HCT116 (cell line): Measurements from ENCODE around the gene COBL. TPM values are rescaled to one million over a fixed set of nuclear protein-coding genes. Genes with fewer than 3 reads are reported as not detected.

ENCODE experiments used
- ATAC-seq: fragments of 200-7000 bp; cut with Tn5 transposase; 2 replicates; pipeline ENCODE4 v1.9.1; 2020; ENCODE audit warnings: mild to moderate bottlenecking, moderate library complexity
- BruUV-seq: library from RNA; stranded (reverse); fragments of 400-500 nt; replicated peaks from 2 replicates; lab custom pipeline; 2021; lab: Mats Ljungman, UMichigan
- CTCF ChIA-PET: fragments of 300-600 bp; sonication (Branson Sonifier 250); formaldehyde crosslinking; loops from one replicate; lab custom pipeline; 2021; ENCODE audit warnings: antibody characterized with exemption; lab: Charles Lee
- POLR2A ChIA-PET: fragments of 300-600, 350-600 bp; sonication (Branson Sonifier 250); formaldehyde crosslinking; loops from one replicate; lab custom pipeline; 2021; ENCODE audit warnings: antibody characterized with exemption; lab: Charles Lee
- RAD21 ChIA-PET, 2 experiments: fragments of 300-600 bp; sonication (Branson Sonifier 250); formaldehyde crosslinking; loops; one replicate each; lab custom pipeline; 2023; ENCODE audit warnings: low total read pairs in 2 of 2; ENCODE audit not compliant: uncharacterized antibody in 2 of 2, unreplicated experiment in 2 of 2, low non-redundant PET in 1 of 2; lab: Charles Lee
- DNase-seq: peaks from one replicate; pipeline ENCODE4 v3.0.0-alpha.2; 2010; ENCODE audit warnings: low read depth, low spot score
- H2AFZ ChIP-seq: fragments of 200-600 bp; shearing (Covaris generic), sonication (generic); 2 replicates; pipeline ENCODE4 v1.6.1; 2017; ENCODE audit warnings: low read depth, mixed run types, mixed read lengths, antibody characterized with exemption, low read length; ENCODE audit not compliant: poor library complexity, severe bottlenecking
- H3K27ac ChIP-seq: 2 replicates; pipeline ENCODE4 v1.5.1; 2012; ENCODE audit warnings: low read depth, low read length
- H3K27me3 ChIP-seq: fragments of 200-600 bp; sonication (generic); 2 replicates; pipeline ENCODE4 v1.6.1; 2016; ENCODE audit warnings: mixed run types, low read length, mixed read lengths; ENCODE audit not compliant: insufficient read depth
- H3K36me3 ChIP-seq, 2 experiments: fragments of 200-500 bp in 1 of 2; fragments of 200-600 bp in 1 of 2; sonication (Bioruptor generic) in 1 of 2; sonication (generic) in 1 of 2; 2 replicates each; pipeline versions ENCODE4 v1.5.1 to v1.6.1; 2014 to 2016; ENCODE audit warnings: low read length in 2 of 2, inconsistent platforms in 1 of 2, mixed read lengths in 1 of 2, mixed run types in 1 of 2; ENCODE audit not compliant: insufficient read depth in 2 of 2, control insufficient read depth in 1 of 2
- H3K4me1 ChIP-seq, 2 experiments: fragments of 200-600 bp in 1 of 2; sonication (generic) in 1 of 2; 2 replicates each; pipeline versions ENCODE4 v1.5.1 to v1.6.1; 2012 to 2017; ENCODE audit warnings: low read length in 2 of 2, inconsistent platforms in 1 of 2, mild to moderate bottlenecking in 1 of 2, mixed read lengths in 1 of 2, mixed run types in 1 of 2, moderate library complexity in 1 of 2; ENCODE audit not compliant: insufficient read depth in 2 of 2, control insufficient read depth in 1 of 2
- H3K4me2 ChIP-seq: fragments of 200-600 bp; sonication (generic); 2 replicates; pipeline ENCODE4 v1.6.1; 2017; ENCODE audit warnings: mixed run types, low read length, mixed read lengths
- H3K4me3 ChIP-seq, 2 experiments: fragments of 200-600 bp in 1 of 2; sonication (generic) in 1 of 2; replicated peaks in 1 of 2; 2 replicates each; pipeline ENCODE4 v1.5.1; 2011 to 2016; ENCODE audit warnings: low read length in 2 of 2, control low read depth in 1 of 2, low read depth in 1 of 2, mild to moderate bottlenecking in 1 of 2, mixed read lengths in 1 of 2, mixed run types in 1 of 2
- H3K79me2 ChIP-seq: fragments of 200-600 bp; sonication (generic); 2 replicates; pipeline ENCODE4 v1.6.1; 2017; ENCODE audit warnings: mild to moderate bottlenecking, mixed run types, low read length, moderate library complexity, mixed read lengths; ENCODE audit not compliant: insufficient read depth
- H3K9ac ChIP-seq: fragments of 200-600 bp; sonication (generic); 2 replicates; pipeline ENCODE4 v1.6.1; 2016; ENCODE audit warnings: low read length, mixed read lengths
- H3K9me2 ChIP-seq: fragments of 200-600 bp; sonication (generic), shearing (Covaris generic); 2 replicates; pipeline ENCODE4 v1.6.1; 2017; ENCODE audit warnings: mixed run types, mild to moderate bottlenecking, moderate library complexity; ENCODE audit not compliant: insufficient read depth
- H3K9me3 ChIP-seq, 2 experiments: fragments of 200-500 bp in 1 of 2; fragments of 200-600 bp in 1 of 2; sonication (Bioruptor generic) in 1 of 2; sonication (generic) in 1 of 2; 2 replicates each; pipeline ENCODE4 v1.6.1; 2014 to 2017; ENCODE audit warnings: low read length in 2 of 2, mixed read lengths in 2 of 2, inconsistent platforms in 1 of 2, low read depth in 1 of 2, mild to moderate bottlenecking in 1 of 2, mixed run types in 1 of 2, moderate library complexity in 1 of 2; ENCODE audit not compliant: control insufficient read depth in 1 of 2, insufficient read depth in 1 of 2
- H4K20me1 ChIP-seq: fragments of 200-600 bp; sonication (generic), shearing (Covaris generic); 2 replicates; pipeline ENCODE4 v1.6.1; 2017; ENCODE audit warnings: mixed run types, mild to moderate bottlenecking, moderate library complexity; ENCODE audit not compliant: insufficient read depth
- CBX3 ChIP-seq: IDR thresholded peaks from 2 replicates; pipeline ENCODE4 v1.6.1; 2012; ENCODE audit warnings: low read depth
- CTCF ChIP-seq, 3 experiments: fragments of 200-600 bp in 1 of 3; sonication (generic) in 1 of 3; IDR thresholded peaks in 2 of 3; conservative IDR thresholded peaks in 1 of 3; 2 replicates each; pipeline ENCODE4 v1.5.1; 2012 to 2017; ENCODE audit warnings: low read depth in 2 of 3, low read length in 2 of 3, antibody characterized with exemption in 1 of 3, borderline replicate concordance in 1 of 3, control low read depth in 1 of 3, mild to moderate bottlenecking in 1 of 3, mixed read lengths in 1 of 3, mixed run types in 1 of 3, moderate library complexity in 1 of 3; ENCODE audit not compliant: insufficient read depth in 1 of 3
- EZH2phosphoT487 ChIP-seq: fragments of 200-600 bp; IDR thresholded peaks from 2 replicates; pipeline ENCODE4 v1.6.1; 2018; ENCODE audit warnings: antibody characterized with exemption, borderline replicate concordance
- JUND ChIP-seq: IDR thresholded peaks from 2 replicates; pipeline ENCODE4 v1.6.1; 2012
- RAD21 ChIP-seq: IDR thresholded peaks from 2 replicates; pipeline ENCODE4 v1.6.1; 2012; ENCODE audit warnings: low read depth, mild to moderate bottlenecking
- YY1 ChIP-seq: IDR thresholded peaks from 2 replicates; pipeline ENCODE4 v1.6.1; 2011; ENCODE audit warnings: low read length, low read depth, moderate library complexity, mild to moderate bottlenecking; ENCODE audit not compliant: insufficient replicate concordance; ENCODE audit errors: extremely low read depth
- ZFX ChIP-seq: fragments of 450-650 bp; IDR thresholded peaks from 2 replicates; pipeline ENCODE4 v1.6.1; 2017
- intact Hi-C: fragments of 100-400 bp; cut with micrococcal nuclease; formaldehyde crosslinking; loops from 2 replicates; pipeline ENCODE4 v1.10.0; 2022
- total RNA-seq: library from RNA; stranded (reverse); gene quantifications from one replicate; pipeline ENCODE4 v1.2.1, GENCODE V29; 2021; ENCODE audit not compliant: unreplicated experiment

COBL gene
- total RNA-seq, 1 experiment from 2014 or later, result 19.3 TPM

GRCh38 chr7:51312951-51313737, 3.5 kb downstream of the COBL start:
- TF ChIP-seq YY1, result no peak
- no peak for TF ChIP-seq ZFX
- H3K9ac ChIP-seq, result no peak overlapping the region
- no peak overlapping the region for H2AFZ ChIP-seq
- intact Hi-C loops, result no loop called here
- RAD21 ChIA-PET, result no interaction called here
- H3K4me2 ChIP-seq, result no peak overlapping the region
- ATAC-seq, result no peak
- no peak overlapping the region for H3K27ac ChIP-seq
- peaks cover 15 to 21% of the 10 kb centered on the region in 2 experiments for H3K4me1 ChIP-seq
- peaks cover 21% of the 10 kb centered on the region for H3K79me2 ChIP-seq
- no peaks in the 10 kb centered on the region for H3K27me3 ChIP-seq
- no peak overlapping the region for H3K4me3 ChIP-seq
- POLR2A ChIA-PET, result no interaction called here
- no peaks in the 10 kb centered on the region for H3K36me3 ChIP-seq
- H3K9me2 ChIP-seq, result no peaks in the 10 kb centered on the region
- H3K9me3 ChIP-seq, result no peaks in the 10 kb centered on the region
- no peak for DNase-seq
- no TSS peak for BruUV-seq
- no peaks in the 10 kb centered on the region for H4K20me1 ChIP-seq
- CTCF ChIA-PET, result no interaction called here

DNA sequence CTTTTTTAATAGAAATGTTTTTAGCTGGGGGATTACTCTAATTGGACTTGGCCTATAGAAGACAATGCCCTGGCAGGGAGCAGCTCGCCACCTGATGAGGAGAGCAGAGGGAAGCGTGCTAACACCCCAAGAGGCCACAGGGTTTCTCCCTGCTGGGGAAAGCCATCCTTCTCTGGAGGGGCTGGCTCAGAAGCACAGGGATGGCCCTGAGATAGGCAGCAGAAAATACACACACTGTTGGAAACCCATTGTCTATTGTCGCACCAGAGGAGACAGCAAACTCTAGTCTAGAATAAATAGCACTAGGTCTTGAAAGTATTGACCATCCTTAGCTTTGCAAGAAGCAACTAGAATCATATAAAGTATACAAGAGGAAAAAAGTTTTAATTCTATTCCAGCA, 5.4 kb downstream of the COBL start:
- Histone ChIP-seq H3K27me3 (no peaks in the 10 kb centered on the region), H3K9me2 (no peaks in the 10 kb centered on the region), H3K9ac (no peak overlapping the region), H3K27ac (no peak overlapping the region), H4K20me1 (no peaks in the 10 kb centered on the region), H3K4me2 (no peak overlapping the region), H3K4me1 (peaks cover 8 to 10% of the 10 kb centered on the region in 2 experiments), H2AFZ (no peak overlapping the region), H3K79me2 (peaks cover 22% of the 10 kb centered on the region), H3K4me3 (no peak overlapping the region), H3K9me3 (no peaks in the 10 kb centered on the region), H3K36me3 (no peaks in the 10 kb centered on the region)
- ChIA-PET CTCF (no interaction called here), POLR2A (no interaction called here), RAD21 (no interaction called here)
- TF ChIP-seq EZH2phosphoT487 (no peak), JUND (no peak), CTCF (IDR thresholded peaks at IDR 0.05 in 2 of 3, conservative IDR thresholded peaks at IDR 0.05 in 1 of 3; ENCODE audit: borderline replicate concordance in 1 of 3, insufficient read depth in 1 of 3, low read depth in 2 of 3, low read length in 2 of 3) (no peak), RAD21 (no peak), CBX3 (no peak), YY1 (no peak)
- BruUV-seq, result no TSS peak
- ATAC-seq (no peak), DNase-seq (no peak)
- intact Hi-C loops, result no loop called here
